AG04450 (cell line): ENCODE measurements around the gene HMGXB3. TPM values are rescaled to one million over a fixed set of nuclear protein-coding genes. Genes with fewer than 3 reads are reported as not detected.

Source experiments
- CTCF ChIA-PET: fragments of 300-600, 350-600 bp; formaldehyde crosslinking; extraction: SDS; loops from one replicate; lab custom pipeline; 2022; ENCODE audit warnings: antibody characterized with exemption, inconsistent platforms; lab: Charles Lee
- POLR2A ChIA-PET: fragments of 350-600 bp; formaldehyde crosslinking; extraction: SDS; loops from one replicate; lab custom pipeline; 2021; ENCODE audit warnings: antibody characterized with exemption, inconsistent platforms; lab: Yijun Ruan, JAX
- DNase-seq: peaks from one replicate; pipeline ENCODE4 v3.0.0-alpha.2; 2011; ENCODE audit warnings: low read depth, low spot score
- H3K27ac ChIP-seq: one replicate; pipeline ENCODE4 v1.5.1; 2012; ENCODE audit warnings: low read depth, low read length, control low read depth
- H3K27me3 ChIP-seq: one replicate; pipeline ENCODE4 v1.6.0; 2012; ENCODE audit warnings: low read length; ENCODE audit not compliant: control insufficient read depth, insufficient read depth
- H3K4me3 ChIP-seq: 2 replicates; pipeline ENCODE4 v1.5.1; 2011; ENCODE audit warnings: mild to moderate bottlenecking, low read depth, low read length, control low read depth
- H3K9me3 ChIP-seq: 2 replicates; pipeline ENCODE4 v1.5.1; 2012; ENCODE audit warnings: low read length; ENCODE audit not compliant: control insufficient read depth, insufficient read depth
- polyA plus RNA-seq: library from polyadenylated mRNA; depleted of rRNA; stranded (reverse); fragments of >200 nt; gene quantifications from 2 replicates; pipeline ENCODE4 v1.2.3, GENCODE V29; 2011
- TF ChIP-seq, protein P1 (sequence below): IDR thresholded peaks from 2 replicates; pipeline ENCODE4 v1.5.1; 2011; ENCODE audit warnings: low read depth, low read length, control low read depth, inconsistent platforms

HMGXB3 gene
- polyA plus RNA-seq, 1 experiment = 37.0 TPM

DNA sequence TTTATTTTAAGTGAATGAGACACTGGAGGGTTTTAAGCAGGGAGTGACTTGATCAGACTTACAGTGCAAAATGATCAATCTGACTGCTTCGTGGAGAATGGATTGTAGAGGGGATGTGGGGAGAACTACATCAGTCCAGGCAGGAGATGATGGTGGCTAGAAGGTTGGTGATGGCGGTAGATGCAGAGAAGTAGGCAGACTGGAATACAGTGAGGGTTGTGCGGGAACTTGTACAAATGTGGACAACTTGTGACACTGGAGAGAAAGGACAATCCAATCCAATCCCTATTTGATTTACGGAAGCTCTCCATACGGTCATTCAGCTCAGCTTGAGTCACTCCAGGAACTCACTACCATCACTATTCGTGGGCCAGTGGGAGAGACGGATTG, 678 bp upstream of the HMGXB3 start:
- peak overlapping the region; percentile 94 for H3K27ac ChIP-seq
- DNase-seq = no peak
- H3K4me3 ChIP-seq = peak overlapping the region; percentile 89
- TF ChIP-seq, protein P1, sequence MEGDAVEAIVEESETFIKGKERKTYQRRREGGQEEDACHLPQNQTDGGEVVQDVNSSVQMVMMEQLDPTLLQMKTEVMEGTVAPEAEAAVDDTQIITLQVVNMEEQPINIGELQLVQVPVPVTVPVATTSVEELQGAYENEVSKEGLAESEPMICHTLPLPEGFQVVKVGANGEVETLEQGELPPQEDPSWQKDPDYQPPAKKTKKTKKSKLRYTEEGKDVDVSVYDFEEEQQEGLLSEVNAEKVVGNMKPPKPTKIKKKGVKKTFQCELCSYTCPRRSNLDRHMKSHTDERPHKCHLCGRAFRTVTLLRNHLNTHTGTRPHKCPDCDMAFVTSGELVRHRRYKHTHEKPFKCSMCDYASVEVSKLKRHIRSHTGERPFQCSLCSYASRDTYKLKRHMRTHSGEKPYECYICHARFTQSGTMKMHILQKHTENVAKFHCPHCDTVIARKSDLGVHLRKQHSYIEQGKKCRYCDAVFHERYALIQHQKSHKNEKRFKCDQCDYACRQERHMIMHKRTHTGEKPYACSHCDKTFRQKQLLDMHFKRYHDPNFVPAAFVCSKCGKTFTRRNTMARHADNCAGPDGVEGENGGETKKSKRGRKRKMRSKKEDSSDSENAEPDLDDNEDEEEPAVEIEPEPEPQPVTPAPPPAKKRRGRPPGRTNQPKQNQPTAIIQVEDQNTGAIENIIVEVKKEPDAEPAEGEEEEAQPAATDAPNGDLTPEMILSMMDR = no peak
- H3K9me3 ChIP-seq = no peaks in the 10 kb centered on the region; the same call in 1 of the 2 replicates
- no peaks in the 10 kb centered on the region for H3K27me3 ChIP-seq
- ChIA-PET POLR2A (interaction anchor here (0.6 to 1.5 kb wide), 11 partner anchors 9 to 440 kb away, joined by 3 to 7 read pairs (median 4); partner anchors contain the start of gene SLC26A2), CTCF (interaction anchor here (1.2 to 2.5 kb wide), 5 partner anchors 9 to 166 kb away, joined by 3 to 21 read pairs (median 5); no protein-coding TSS in a partner anchor)

DNA sequence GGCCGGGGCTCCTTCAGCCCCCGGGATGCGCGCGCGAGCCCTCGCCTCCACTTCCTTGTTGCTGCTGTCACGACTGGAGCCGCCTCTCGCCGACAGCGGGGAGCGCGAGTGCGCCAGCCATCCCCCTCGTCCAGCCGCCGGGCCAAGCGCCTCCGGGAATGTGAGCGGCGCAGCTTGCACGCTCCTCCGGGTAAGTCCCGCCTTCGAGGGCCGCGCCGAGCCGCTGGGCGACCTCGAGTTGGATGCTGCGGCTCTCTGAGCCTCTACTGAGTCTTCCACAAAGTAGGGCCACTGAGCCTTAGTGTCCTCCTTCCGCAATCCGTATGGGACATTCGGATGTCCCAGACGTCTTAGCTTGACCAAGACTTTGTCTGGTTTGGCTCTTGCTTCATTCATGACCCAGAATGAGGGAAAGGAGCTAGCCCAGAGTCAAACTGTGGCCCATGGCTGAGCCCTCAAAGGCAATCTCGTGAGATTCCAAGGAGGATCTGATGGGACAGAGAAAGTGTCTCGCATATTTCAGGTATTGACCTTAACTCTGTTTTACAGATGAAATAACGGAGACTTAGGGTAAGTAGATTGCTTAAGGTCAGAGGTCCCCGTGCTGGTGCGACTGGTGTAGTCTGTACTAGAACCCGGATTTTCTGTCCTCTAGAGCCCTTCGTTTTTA, 586 bp downstream of the HMGXB3 start:
- CTCF ChIA-PET = interaction anchor here (1.0 to 2.5 kb wide), 3 partner anchors 10 to 167 kb away, joined by 3 to 21 read pairs (median 5); no protein-coding TSS in a partner anchor
- POLR2A ChIA-PET = interaction anchor here (1.1 to 1.5 kb wide), 6 partner anchors 10 to 308 kb away, joined by 3 to 5 read pairs (median 4); no protein-coding TSS in a partner anchor
- no peaks in the 10 kb centered on the region for H3K27me3 ChIP-seq

DNA sequence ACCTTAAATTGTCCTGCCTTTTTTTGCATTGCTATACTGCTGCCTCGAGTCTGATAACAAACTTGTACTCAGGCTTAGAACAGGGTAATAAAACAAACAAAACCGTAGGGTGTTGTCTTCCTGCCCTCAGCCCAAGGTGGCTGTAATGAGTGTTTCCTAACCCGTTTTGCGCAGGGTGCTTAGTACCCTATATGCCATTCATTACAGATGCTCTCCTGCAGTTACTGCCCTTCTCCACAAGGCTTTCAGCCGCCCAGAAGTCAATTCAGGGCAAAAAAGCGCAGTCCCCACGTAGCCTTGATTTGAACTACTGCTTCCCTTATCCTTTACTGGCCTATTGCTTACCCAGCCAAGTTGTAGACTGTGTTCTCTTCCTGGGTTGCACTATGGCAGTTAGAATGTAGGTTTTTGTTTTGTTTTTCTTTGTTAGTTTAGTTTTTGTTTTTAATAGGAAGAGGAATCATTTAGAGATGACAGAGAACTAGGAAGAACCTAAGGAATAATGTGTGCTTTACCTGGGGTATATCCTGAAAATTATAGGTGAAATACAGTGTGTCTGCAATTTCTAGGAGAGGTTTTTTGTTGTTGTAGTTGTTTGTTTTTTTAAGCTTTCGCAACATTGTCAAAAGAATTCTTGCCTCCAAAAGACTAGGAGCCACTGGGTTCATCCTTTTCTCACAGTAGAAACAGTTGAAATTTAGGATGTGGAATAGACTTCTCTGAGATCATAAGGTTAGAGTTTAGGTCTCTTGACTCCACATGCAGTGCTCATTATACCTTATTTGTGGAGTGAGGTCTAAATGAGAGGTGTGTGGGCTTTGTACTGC, 1.3 kb downstream of the HMGXB3 start:
- Histone ChIP-seq H3K27ac (no peak overlapping the region), H3K4me3 (peak overlapping the region; percentile 89), H3K27me3 (no peaks in the 10 kb centered on the region), H3K9me3 (no peaks in the 10 kb centered on the region; the same call in 1 of the 2 replicates)
- TF ChIP-seq, protein P1 = peak; percentile 77
- no peak for DNase-seq
- POLR2A ChIA-PET = no interaction called here
- CTCF ChIA-PET = interaction anchor here (0.6 to 1.3 kb wide), 5 partner anchors 11 to 168 kb away, joined by 3 to 4 read pairs (median 3); no protein-coding TSS in a partner anchor

More for the DNA sequence above, 586 bp downstream of the HMGXB3 start:
- TF ChIP-seq, protein P1 = no peak
- DNase-seq = no peak
- H3K9me3 ChIP-seq = no peaks in the 10 kb centered on the region; the same call in 1 of the 2 replicates
- peak overlapping the region; percentile 89 for H3K4me3 ChIP-seq
- H3K27ac ChIP-seq = peak overlapping the region; percentile 94

DNA sequence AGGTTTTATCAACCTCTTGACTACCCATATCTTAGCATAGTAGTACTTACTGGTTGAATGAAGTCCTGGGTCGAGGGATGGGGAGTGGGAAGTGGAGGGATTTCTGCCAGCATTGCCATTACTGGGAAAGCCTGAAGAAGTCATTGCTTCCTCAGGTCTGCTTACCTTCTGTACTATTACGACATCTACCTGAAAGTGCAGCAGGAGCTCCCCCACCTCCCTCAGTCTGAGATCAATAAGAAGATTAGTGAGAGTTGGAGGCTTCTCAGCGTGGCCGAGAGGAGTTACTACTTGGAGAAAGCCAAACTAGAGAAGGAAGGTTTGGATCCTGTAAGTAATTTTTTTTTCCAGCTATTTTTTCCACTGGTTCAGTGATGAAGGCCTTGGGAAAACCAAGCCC, 5.8 kb downstream of the HMGXB3 start:
- TF ChIP-seq, protein P1 = no peak
- no peaks in the 10 kb centered on the region for H3K9me3 ChIP-seq
- CTCF ChIA-PET = interaction anchor here (0.8 to 2.5 kb wide), 4 partner anchors 16 to 370 kb away, joined by 3 to 13 read pairs (median 7); no protein-coding TSS in a partner anchor
- H3K27me3 ChIP-seq = no peaks in the 10 kb centered on the region
- POLR2A ChIA-PET = no interaction called here
- no peak for DNase-seq
- no peak overlapping the region for H3K27ac ChIP-seq
- no peak overlapping the region for H3K4me3 ChIP-seq
